HG02623 (cell line): Measurements from ENCODE around the gene MTF2.

ENCODE experiments used
- ATAC-seq: cut with Tn5 transposase; IDR thresholded peaks from one replicate; pipeline ENCODE4 v1.9.1; 2021; ENCODE audit warnings: moderate library complexity; ENCODE audit not compliant: unreplicated experiment

MTF2 gene

GRCh38 chr1:93082313-93082712 lies 3.2 kb downstream of the MTF2 start:
- no peak for ATAC-seq

GRCh38 chr1:93083979-93084378 lies 4.9 kb downstream of the MTF2 start:
- no peak for ATAC-seq

- no peak for ATAC-seq
Observed at GRCh38 chr1:93087532-93087931, 8.4 kb downstream of the MTF2 start.

GRCh38 chr1:93093332-93094006 lies 14.4 kb downstream of the MTF2 start:
- ATAC-seq = no peak

GRCh38 chr1:93095804-93096585 lies 16.9 kb downstream of the MTF2 start:
- no peak for ATAC-seq

- no peak for ATAC-seq
Observed at GRCh38 chr1:93102142-93102541, 23.1 kb downstream of the MTF2 start.

- ATAC-seq = no peak
Observed at GRCh38 chr1:93106226-93106625, 27.1 kb downstream of the MTF2 start.

- no peak for ATAC-seq
Observed at GRCh38 chr1:93107395-93107794, 28.3 kb downstream of the MTF2 start.

- ATAC-seq = no peak
Observed at GRCh38 chr1:93108335-93108734, 29.3 kb downstream of the MTF2 start.

- no peak for ATAC-seq
Observed at GRCh38 chr1:93109578-93109977, 30.5 kb downstream of the MTF2 start.

GRCh38 chr1:93111065-93111464 lies 32.0 kb downstream of the MTF2 start:
- no peak for ATAC-seq

GRCh38 chr1:93111561-93111960 lies 32.5 kb downstream of the MTF2 start:
- no peak for ATAC-seq

GRCh38 chr1:93113127-93113526 lies 34.0 kb downstream of the MTF2 start:
- no peak for ATAC-seq

- ATAC-seq = no peak
Observed at GRCh38 chr1:93114391-93114790, 35.3 kb downstream of the MTF2 start.

- ATAC-seq = no peak
Observed at GRCh38 chr1:93120614-93121013, 41.5 kb downstream of the MTF2 start.

GRCh38 chr1:93123201-93123783 lies 44.2 kb downstream of the MTF2 start:
- ATAC-seq = no peak

- no peak for ATAC-seq
Observed at GRCh38 chr1:93124556-93125355, 45.7 kb downstream of the MTF2 start.

GRCh38 chr1:93129507-93130099 lies 50.5 kb downstream of the MTF2 start:
- ATAC-seq = no peak

GRCh38 chr1:93132638-93133037 lies 53.6 kb downstream of the MTF2 start:
- no peak for ATAC-seq

GRCh38 chr1:93136445-93136844 lies 57.4 kb downstream of the MTF2 start:
- ATAC-seq = no peak
